Parathyroid adenoma (tissue), 2 donors: ENCODE measurements around the gene PPIL6.

Source experiments
- H2AFZ ChIP-seq: fragments of 300-600 bp; sonication (generic); one replicate; pipeline ENCODE4 v1.7.0; 2017; ENCODE audit warnings: antibody characterized with exemption, mild to moderate bottlenecking
- H3K27ac ChIP-seq: fragments of 300-600 bp; sonication (generic); one replicate; pipeline ENCODE4 v1.7.0; 2017
- H3K27me3 ChIP-seq: fragments of 300-600 bp; sonication (generic); one replicate; pipeline ENCODE4 v1.7.0; 2017; ENCODE audit warnings: low read length; ENCODE audit not compliant: control insufficient read depth, insufficient read depth
- H3K36me3 ChIP-seq: fragments of 300-600 bp; sonication (generic); one replicate; pipeline ENCODE4 v1.7.0; 2017; ENCODE audit warnings: low read length; ENCODE audit not compliant: control insufficient read depth, insufficient read depth
- H3K4me1 ChIP-seq: fragments of 300-600 bp; sonication (generic); one replicate; pipeline ENCODE4 v1.7.0; 2017; ENCODE audit warnings: control low read depth
- H3K4me2 ChIP-seq: fragments of 300-600 bp; sonication (generic); one replicate; pipeline ENCODE4 v1.7.0; 2017; ENCODE audit warnings: low read length
- H3K4me3 ChIP-seq: fragments of 300-600 bp; sonication (generic); one replicate; pipeline ENCODE4 v1.7.0; 2017; ENCODE audit warnings: low read depth, low read length
- H3K79me2 ChIP-seq: fragments of 300-600 bp; sonication (generic); one replicate; pipeline ENCODE4 v1.7.0; 2017; ENCODE audit warnings: control low read depth
- H3K9ac ChIP-seq: fragments of 300-600 bp; sonication (generic); one replicate; pipeline ENCODE4 v1.7.0; 2017; ENCODE audit warnings: mild to moderate bottlenecking
- H3K9me3 ChIP-seq: fragments of 300-600 bp; sonication (generic); one replicate; pipeline ENCODE4 v1.7.0; 2017; ENCODE audit warnings: low read length; ENCODE audit not compliant: control insufficient read depth
- CTCF ChIP-seq: fragments of 300-600 bp; sonication (generic); IDR thresholded peaks from one replicate; pipeline ENCODE4 v1.7.0; 2017; ENCODE audit warnings: antibody characterized with exemption, mild to moderate bottlenecking
- donor health status: primary hyperparathyroidism.

The PPIL6 gene

DNA sequence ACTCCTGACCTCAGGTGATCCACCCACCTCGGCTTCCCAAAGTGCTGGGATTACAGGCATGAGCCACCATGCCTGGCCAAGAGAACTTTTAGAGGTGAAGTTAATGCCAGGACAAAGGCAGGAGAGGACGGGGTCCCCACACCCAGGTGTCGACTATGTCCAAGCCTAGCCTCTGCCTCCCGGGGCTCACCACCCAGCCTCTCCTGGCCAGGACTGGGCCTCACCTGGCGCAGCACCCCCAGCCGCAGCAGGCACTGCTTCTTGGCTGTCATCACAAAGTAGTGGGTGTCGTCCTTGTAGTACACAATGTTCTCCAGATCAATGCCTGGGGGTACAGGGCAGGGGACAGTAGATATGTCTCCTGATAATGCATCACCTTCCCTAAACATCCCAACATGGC is 10.9 kb upstream of the PPIL6 start:
- H3K27ac ChIP-seq: no peak overlapping the region
- H3K79me2 ChIP-seq: no peaks in the 10 kb centered on the region
- peaks cover 13% of the 10 kb centered on the region for H3K4me1 ChIP-seq
- H3K9ac ChIP-seq: no peak overlapping the region
- no peaks in the 10 kb centered on the region for H3K36me3 ChIP-seq
- H3K27me3 ChIP-seq: no peaks in the 10 kb centered on the region
- H2AFZ ChIP-seq: no peak overlapping the region
- no peak for TF ChIP-seq CTCF
- no peak overlapping the region for H3K4me2 ChIP-seq
- no peak overlapping the region for H3K4me3 ChIP-seq
- no peaks in the 10 kb centered on the region for H3K9me3 ChIP-seq

- no peak overlapping the region for H3K4me2 ChIP-seq
- peaks cover 11% of the 10 kb centered on the region for H3K4me1 ChIP-seq
- no peaks in the 10 kb centered on the region for H3K27me3 ChIP-seq
- H3K4me3 ChIP-seq: no peak overlapping the region
- H3K36me3 ChIP-seq: no peaks in the 10 kb centered on the region
- no peak overlapping the region for H3K27ac ChIP-seq
- H2AFZ ChIP-seq: no peak overlapping the region
- no peaks in the 10 kb centered on the region for H3K79me2 ChIP-seq
- H3K9me3 ChIP-seq: no peaks in the 10 kb centered on the region
- H3K9ac ChIP-seq: no peak overlapping the region
- no peak for TF ChIP-seq CTCF
Measured at GRCh38 chr6:109450801-109451200, 10.4 kb upstream of the PPIL6 start.

- no peak overlapping the region for H2AFZ ChIP-seq
- H3K27me3 ChIP-seq: no peaks in the 10 kb centered on the region
- TF ChIP-seq CTCF: no peak
- no peaks in the 10 kb centered on the region for H3K79me2 ChIP-seq
- no peak overlapping the region for H3K27ac ChIP-seq
- H3K9me3 ChIP-seq: no peaks in the 10 kb centered on the region
- H3K4me2 ChIP-seq: no peak overlapping the region
- H3K4me1 ChIP-seq: peaks cover 11% of the 10 kb centered on the region
- no peak overlapping the region for H3K9ac ChIP-seq
- no peak overlapping the region for H3K4me3 ChIP-seq
- H3K36me3 ChIP-seq: no peaks in the 10 kb centered on the region
Measured at GRCh38 chr6:109449795-109450673, 9.6 kb upstream of the PPIL6 start.

GRCh38 chr6:109449064-109449794 is 8.8 kb upstream of the PPIL6 start:
- H3K27ac ChIP-seq: no peak overlapping the region
- no peaks in the 10 kb centered on the region for H3K36me3 ChIP-seq
- no peak overlapping the region for H3K4me3 ChIP-seq

More at GRCh38 chr6:109449064-109449794, 8.8 kb upstream of the PPIL6 start:
- Histone ChIP-seq H3K9ac (no peak overlapping the region), H2AFZ (no peak overlapping the region), H3K79me2 (no peaks in the 10 kb centered on the region), H3K9me3 (no peaks in the 10 kb centered on the region), H3K4me2 (no peak overlapping the region), H3K27me3 (no peaks in the 10 kb centered on the region), H3K4me1 (peaks cover 6% of the 10 kb centered on the region)
- no peak for TF ChIP-seq CTCF
